Right lobe of liver (tissue), 6 donors: ENCODE data around the gene IFFO2. TPM values are rescaled to one million over a fixed set of nuclear protein-coding genes. Genes with fewer than 3 reads are reported as not detected.

Experiments
- ATAC-seq, 4 donors: fragments of 200-7000 bp; cut with Tn5 transposase; one replicate each; pipeline ENCODE4 v1.9.1; 2020; ENCODE audit warnings: mild to moderate bottlenecking in 4 of 4, moderate library complexity in 4 of 4
- DNase-seq, 3 donors: peaks; one replicate each; pipeline ENCODE4 v3.0.0-alpha.2; 2020
- H3K27ac ChIP-seq, 3 donors: fragments of 200-600 bp; one replicate each; pipeline ENCODE4 v1.8.0; 2022
- H3K27me3 ChIP-seq, 2 donors: fragments of 200-600 bp; one replicate each; pipeline ENCODE4 v1.8.0; 2022
- H3K36me3 ChIP-seq, 4 donors: fragments of 200-600 bp; sonication (generic) in 1 of 4; one replicate each; pipeline versions ENCODE4 v1.5.1 to v1.8.0; 2017 to 2022; ENCODE audit warnings: control low read depth in 1 of 4
- H3K4me1 ChIP-seq, 4 donors: fragments of 200-600 bp; sonication (generic) in 1 of 4; one replicate each; pipeline versions ENCODE4 v1.5.1 to v1.8.0; 2017 to 2022; ENCODE audit warnings: control low read depth in 1 of 4
- H3K4me3 ChIP-seq, 3 donors: fragments of 200-600 bp; one replicate each; pipeline ENCODE4 v1.8.0; 2022
- H3K9me3 ChIP-seq, 4 donors: fragments of 200-600 bp; sonication (generic) in 1 of 4; one replicate each; pipeline versions ENCODE4 v1.5.1 to v1.8.0; 2017 to 2022; ENCODE audit warnings: control low read depth in 1 of 4
- CTCF ChIP-seq, 4 donors: fragments of 200-600 bp in 3 of 4; fragments of 450-650 bp in 1 of 4; IDR thresholded peaks; one replicate each; pipeline versions ENCODE4 v1.5.1 to v1.8.0; 2016 to 2022; ENCODE audit warnings: antibody characterized with exemption in 4 of 4, mild to moderate bottlenecking in 2 of 4
- POLR2A ChIP-seq: fragments of 450-650 bp; IDR thresholded peaks from one replicate; pipeline ENCODE4 v1.6.1; 2017; ENCODE audit warnings: antibody characterized with exemption, mild to moderate bottlenecking
- WGBS: methylation state at CpG from one replicate; pipeline ENCODE4 v1.1.6; 2018; ENCODE audit warnings: low coverage, low lambda C conversion rate; ENCODE audit not compliant: insufficient coverage; ENCODE audit errors: missing lambda C conversion rate; 5-methylcytosine and 5-hydroxymethylcytosine counted together
- intact Hi-C, 2 donors: fragments of 100-400 bp; cut with DNase I; formaldehyde crosslinking; loops; one replicate each; pipeline versions ENCODE4 v1.11.2 to v1.14.1; 2022
- total RNA-seq, 6 experiments: library from RNA; depleted of rRNA in 2 of 6; stranded (reverse); fragments of >200 nt in 2 of 6; fragmentation: NEBNext Ultra II Directional in 3 of 6; extraction: Animal tissue kit (Norgen Biotek cat#: 25700) in 3 of 6; gene quantifications; one replicate each; pipeline versions ENCODE4 v1.1.0 to v1.2.4, GENCODE V29; 2016 to 2023
- donor health status: DM: no; HTN: yes; CAD: no.
- donor health status: DM: no; HTN: no; CAD: no.
- donor health status: DM: no; HTN: no; CAD: no.
- donor health status: DM: no; HTN: yes; CAD: no.
- donor health status: DM: no; HTN: yes; CAD: no.

The IFFO2 gene
- total RNA-seq, 6 experiments from 2014 or later: 2.9 to 12.7 (median 7.2) TPM

GRCh38 chr1:18883079-18883478 is 73.4 kb downstream of the IFFO2 start:
- no peaks in the 10 kb centered on the region for H3K9me3 ChIP-seq
- no peak overlapping the region for H3K27ac ChIP-seq
- no peak overlapping the region for H3K4me3 ChIP-seq
- no peak for ATAC-seq
- intact Hi-C loops: no loop called here
- no peaks in the 10 kb centered on the region for H3K27me3 ChIP-seq
- no peaks in the 10 kb centered on the region for H3K4me1 ChIP-seq
- TF ChIP-seq POLR2A (no peak), CTCF (IDR thresholded peaks at IDR 0.05) (no peak)
- H3K36me3 ChIP-seq: peaks cover 0 to 87% (median 39%) of the 10 kb centered on the region in 4 donors
- no peak for DNase-seq
- 60% methylated on average over 2 of the region's 23 CpGs for WGBS

GRCh38 chr1:18882486-18882885 is 74.0 kb downstream of the IFFO2 start:
- Histone ChIP-seq H3K27me3 (no peaks in the 10 kb centered on the region), H3K36me3 (peaks cover 0 to 81% (median 37%) of the 10 kb centered on the region in 4 donors), H3K27ac (no peak overlapping the region), H3K4me3 (no peak overlapping the region), H3K4me1 (no peaks in the 10 kb centered on the region), H3K9me3 (no peaks in the 10 kb centered on the region)
- 31% methylated on average over 3 of the region's 8 CpGs for WGBS
- DNase-seq (no peak), ATAC-seq (peak in 1 of 4 donors; percentile 38)
- no peak for TF ChIP-seq POLR2A
- TF ChIP-seq CTCF (IDR thresholded peaks at IDR 0.05): no peak
- intact Hi-C loops: no loop called here

- Histone ChIP-seq H3K27me3 (no peaks in the 10 kb centered on the region), H3K9me3 (no peaks in the 10 kb centered on the region), H3K4me3 (no peak overlapping the region), H3K4me1 (no peaks in the 10 kb centered on the region), H3K36me3 (peaks cover 0 to 83% (median 36%) of the 10 kb centered on the region in 4 donors), H3K27ac (no peak overlapping the region)
- TF ChIP-seq CTCF (IDR thresholded peaks at IDR 0.05) (no peak), POLR2A (no peak)
- DNase-seq (no peak), ATAC-seq (no peak)
- WGBS: 89% methylated on average over 3 of the region's 24 CpGs
- intact Hi-C loops: no loop called here
These were observed 74.6 kb downstream of the IFFO2 start for GRCh38 chr1:18881642-18882431.

GRCh38 chr1:18881164-18881563 is 75.3 kb downstream of the IFFO2 start:
- Histone ChIP-seq H3K4me3 (no peak overlapping the region), H3K4me1 (no peaks in the 10 kb centered on the region), H3K27ac (no peak overlapping the region), H3K36me3 (peaks cover 0 to 83% (median 33%) of the 10 kb centered on the region in 4 donors), H3K9me3 (no peaks in the 10 kb centered on the region), H3K27me3 (no peaks in the 10 kb centered on the region)
- 96% methylated on average over 2 of the region's 2 CpGs for WGBS
- TF ChIP-seq POLR2A (no peak), CTCF (IDR thresholded peaks at IDR 0.05) (no peak)
- no peak for ATAC-seq
- intact Hi-C loops: no loop called here
- no peak for DNase-seq
